Liver (tissue), 3 donors: ENCODE measurements around the gene FAM171A1.

Experiments
- GABPA ChIP-seq, 2 donors: IDR thresholded peaks in 1 of 2; conservative IDR thresholded peaks in 1 of 2; 2 replicates each; pipeline ENCODE4 v1.6.1; 2016; ENCODE audit warnings: antibody characterized with exemption in 2 of 2, mild to moderate bottlenecking in 1 of 2, moderate library complexity in 1 of 2
- MAX ChIP-seq: IDR thresholded peaks from 2 replicates; pipeline ENCODE4 v1.6.1; 2016; ENCODE audit warnings: antibody characterized with exemption
- RAD21 ChIP-seq, 2 donors: IDR thresholded peaks; 2 replicates each; pipeline ENCODE4 v1.6.1; 2016; ENCODE audit warnings: antibody characterized with exemption in 2 of 2, mild to moderate bottlenecking in 2 of 2
- TAF1 ChIP-seq: conservative IDR thresholded peaks from 2 replicates; pipeline ENCODE4 v1.6.1; 2016; ENCODE audit warnings: antibody characterized with exemption, mild to moderate bottlenecking
- TF ChIP-seq, protein P1 (sequence below): fragments of 150-350 bp; IDR thresholded peaks from 2 replicates; pipeline ENCODE4 v1.5.1; 2017; ENCODE audit warnings: improper control_type of control experiment, low read depth, low read length; ENCODE audit not compliant: missing input control
- donor health status: healthy.
- donor health status: healthy.

GRCh38 chr10:15169555-15170401 is 201.3 kb downstream of the FAM171A1 start:
- TF ChIP-seq, protein P1, sequence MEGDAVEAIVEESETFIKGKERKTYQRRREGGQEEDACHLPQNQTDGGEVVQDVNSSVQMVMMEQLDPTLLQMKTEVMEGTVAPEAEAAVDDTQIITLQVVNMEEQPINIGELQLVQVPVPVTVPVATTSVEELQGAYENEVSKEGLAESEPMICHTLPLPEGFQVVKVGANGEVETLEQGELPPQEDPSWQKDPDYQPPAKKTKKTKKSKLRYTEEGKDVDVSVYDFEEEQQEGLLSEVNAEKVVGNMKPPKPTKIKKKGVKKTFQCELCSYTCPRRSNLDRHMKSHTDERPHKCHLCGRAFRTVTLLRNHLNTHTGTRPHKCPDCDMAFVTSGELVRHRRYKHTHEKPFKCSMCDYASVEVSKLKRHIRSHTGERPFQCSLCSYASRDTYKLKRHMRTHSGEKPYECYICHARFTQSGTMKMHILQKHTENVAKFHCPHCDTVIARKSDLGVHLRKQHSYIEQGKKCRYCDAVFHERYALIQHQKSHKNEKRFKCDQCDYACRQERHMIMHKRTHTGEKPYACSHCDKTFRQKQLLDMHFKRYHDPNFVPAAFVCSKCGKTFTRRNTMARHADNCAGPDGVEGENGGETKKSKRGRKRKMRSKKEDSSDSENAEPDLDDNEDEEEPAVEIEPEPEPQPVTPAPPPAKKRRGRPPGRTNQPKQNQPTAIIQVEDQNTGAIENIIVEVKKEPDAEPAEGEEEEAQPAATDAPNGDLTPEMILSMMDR = no peak
- no peak for TF ChIP-seq MAX
- TF ChIP-seq RAD21 (IDR thresholded peaks at IDR 0.05) = no peak
- TF ChIP-seq GABPA (IDR thresholded peaks at IDR 0.05 in 1 of 2, conservative IDR thresholded peaks at IDR 0.05 in 1 of 2) = no peak
- TF ChIP-seq TAF1 = no peak
